Pulmonary artery endothelial cell (primary cell): ENCODE results near the gene CFAP65. TPM values are rescaled to one million over a fixed set of nuclear protein-coding genes. Genes with fewer than 3 reads are reported as not detected.

Experiments used
- DNase-seq: peaks from one replicate; pipeline ENCODE4 v3.0.0-alpha.2; 2011; ENCODE audit warnings: low read depth, low spot score
- total RNA-seq: library from RNA; depleted of rRNA; stranded (reverse); fragments of >200 nt; gene quantifications from 2 replicates; pipeline ENCODE4 v1.2.3, GENCODE V29; 2014

CFAP65 gene
- total RNA-seq, 1 donor from 2014 or later = under 0.01 TPM

DNA sequence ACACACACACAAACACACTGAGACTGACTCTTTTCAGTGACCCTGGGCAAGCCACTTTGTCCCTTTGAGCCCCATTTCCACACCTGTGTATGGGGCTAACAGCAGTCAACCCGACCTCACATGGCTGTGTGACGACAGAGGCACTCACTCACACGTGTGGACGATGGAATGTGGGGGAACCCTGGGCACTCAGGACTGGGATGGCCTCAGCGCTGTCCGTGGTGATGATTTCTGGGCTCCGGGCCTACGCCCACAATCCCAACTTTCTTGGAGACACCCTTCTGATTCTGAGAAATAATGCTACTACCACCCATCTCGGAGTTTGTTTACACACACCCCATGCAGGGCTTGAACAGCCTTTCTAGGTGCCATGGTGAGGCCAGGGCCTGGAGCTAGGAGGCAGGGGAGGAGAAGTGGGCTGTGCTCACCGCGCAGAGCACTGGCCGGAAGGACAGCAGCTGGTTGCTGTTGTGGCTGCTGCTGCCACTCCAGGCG, 49.6 kb downstream of the CFAP65 start:
- no peak for DNase-seq

DNA sequence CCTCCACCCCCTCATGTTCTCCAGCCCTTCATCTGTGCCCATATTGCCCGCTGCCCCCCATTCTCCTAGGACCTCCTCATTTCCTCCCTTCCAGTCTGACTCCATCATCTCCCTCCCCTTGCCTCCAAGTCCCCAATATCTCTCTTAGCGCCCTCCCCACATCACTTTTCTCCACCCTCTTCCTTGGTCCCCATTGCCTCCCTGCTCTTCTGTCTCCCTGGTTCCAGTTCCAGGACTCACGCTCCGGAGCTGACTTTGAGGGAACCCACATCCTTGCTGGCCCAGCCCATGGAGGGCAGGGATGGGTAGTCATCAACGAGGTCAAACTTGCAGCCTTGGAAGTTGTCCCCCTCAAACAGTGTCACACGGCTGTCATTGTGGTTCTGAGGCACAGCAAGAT, 50.7 kb downstream of the CFAP65 start:
- DNase-seq = no peak

DNA sequence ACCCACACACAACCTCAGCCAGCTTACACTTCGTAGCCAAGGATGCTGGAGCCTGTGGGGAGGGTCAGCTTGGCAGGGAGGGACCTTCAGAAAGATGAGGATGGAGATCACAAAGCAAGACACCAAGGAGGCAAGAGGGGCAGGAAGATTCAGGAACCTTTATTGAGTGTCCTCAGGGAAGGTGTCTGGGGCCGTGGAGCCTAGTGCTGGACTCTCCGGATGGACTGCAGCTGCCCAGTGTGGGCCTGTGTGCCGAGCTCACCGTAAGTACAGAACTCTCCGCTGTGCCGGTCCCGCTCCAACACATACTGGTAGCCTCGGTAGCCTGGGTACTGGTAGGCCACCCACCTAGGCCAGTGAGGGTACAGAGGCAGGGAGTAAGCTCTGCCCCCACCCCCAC, 51.3 kb downstream of the CFAP65 start:
- no peak for DNase-seq

GRCh38 chr2:218988650-218989049, 52.7 kb downstream of the CFAP65 start:
- no peak for DNase-seq

DNA sequence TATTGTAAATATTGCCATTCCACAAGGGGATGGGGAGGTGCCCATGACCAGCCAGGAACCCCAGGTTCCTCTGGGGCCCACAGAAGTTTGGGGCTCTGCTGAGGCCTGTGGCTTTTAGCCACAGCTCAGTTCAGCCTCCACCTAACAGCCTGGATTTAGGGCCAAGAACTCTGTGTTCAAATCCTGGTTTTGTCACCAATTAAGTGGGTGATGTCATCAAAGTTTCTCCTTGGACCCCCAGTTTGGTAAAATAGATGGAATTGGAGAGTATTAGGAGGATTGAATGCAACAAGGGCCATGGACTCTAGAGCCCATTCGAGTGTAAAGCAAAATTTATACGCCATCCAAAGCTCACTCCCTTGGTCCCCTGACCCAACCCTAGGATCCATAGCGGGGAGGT, 53.2 kb downstream of the CFAP65 start:
- no peak for DNase-seq

DNA sequence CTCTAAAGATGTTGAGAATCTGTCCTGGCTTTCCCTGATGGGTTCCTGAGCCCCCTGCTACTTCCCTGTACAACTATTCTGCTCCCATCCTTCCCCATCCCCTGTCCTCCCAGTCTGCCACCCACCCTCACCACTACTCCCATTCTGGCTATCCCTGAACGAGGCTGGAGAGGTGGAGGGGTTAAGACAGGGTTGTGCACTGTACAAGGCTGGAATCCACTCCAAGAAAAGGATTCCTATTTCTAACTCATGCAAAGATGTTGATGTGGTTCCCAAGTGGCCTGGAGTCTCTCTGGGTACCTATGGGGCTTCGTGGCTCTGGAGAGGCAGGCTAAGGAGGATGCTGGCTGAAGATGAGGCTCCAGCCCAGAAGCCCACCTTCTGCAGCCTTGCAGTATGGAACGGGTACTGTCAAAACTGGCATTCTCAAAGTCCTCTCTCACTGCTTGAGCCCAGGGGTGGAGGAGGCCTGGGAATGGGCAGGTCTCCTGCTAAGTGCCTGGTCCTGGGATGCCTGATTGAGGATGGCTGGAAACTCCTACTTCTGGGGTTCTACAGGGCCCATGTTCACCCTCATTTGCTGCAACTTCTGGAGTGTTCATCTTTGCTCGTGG, 55.1 kb downstream of the CFAP65 start:
- no peak for DNase-seq

DNA sequence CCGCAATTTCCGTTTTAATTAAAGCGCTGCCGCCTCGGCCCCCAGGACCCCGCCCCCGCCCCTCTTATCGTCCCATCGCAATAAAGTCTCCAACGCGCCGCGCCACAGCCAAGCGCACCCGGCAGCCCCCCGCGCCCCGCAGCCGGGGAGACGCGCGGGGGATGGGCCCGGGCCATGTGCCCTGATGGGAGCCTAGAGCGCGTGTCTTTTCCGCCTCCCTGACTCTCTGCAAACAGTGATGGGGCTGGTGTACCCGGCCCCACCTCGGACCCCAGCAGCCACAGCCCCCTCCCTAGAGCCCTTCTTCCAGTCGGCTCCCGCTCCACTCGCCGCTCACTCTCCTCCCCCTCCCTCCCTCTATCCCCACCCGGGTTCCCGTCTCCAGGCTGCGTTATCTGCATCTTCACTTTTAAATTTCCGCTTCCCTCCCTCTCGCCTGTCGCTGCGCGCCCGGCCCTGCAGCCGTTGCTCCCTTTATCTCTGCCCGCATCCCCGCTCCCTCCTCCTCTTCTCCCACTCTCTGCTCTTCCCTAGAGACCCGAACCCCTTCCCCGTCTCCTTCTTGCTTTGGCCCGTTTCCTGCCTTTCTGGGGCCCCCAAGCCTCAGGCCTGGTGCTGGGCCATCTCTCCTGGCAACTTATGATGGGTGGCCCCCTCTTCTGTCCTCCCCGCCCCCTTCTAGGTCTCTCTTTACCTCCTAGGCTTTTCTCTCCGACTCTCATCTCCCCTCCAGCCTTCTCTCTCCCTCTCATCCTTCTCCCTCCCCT, 55.8 kb downstream of the CFAP65 start:
- DNase-seq = no peak

- no peak for DNase-seq
Measured at GRCh38 chr2:218985021-218985324, 56.3 kb downstream of the CFAP65 start, which contains the start of gene FEV. Gene FEV (minus strand): TSS chr2:218985184. CDS start chr2:218985075, 109 bp downstream.

DNA sequence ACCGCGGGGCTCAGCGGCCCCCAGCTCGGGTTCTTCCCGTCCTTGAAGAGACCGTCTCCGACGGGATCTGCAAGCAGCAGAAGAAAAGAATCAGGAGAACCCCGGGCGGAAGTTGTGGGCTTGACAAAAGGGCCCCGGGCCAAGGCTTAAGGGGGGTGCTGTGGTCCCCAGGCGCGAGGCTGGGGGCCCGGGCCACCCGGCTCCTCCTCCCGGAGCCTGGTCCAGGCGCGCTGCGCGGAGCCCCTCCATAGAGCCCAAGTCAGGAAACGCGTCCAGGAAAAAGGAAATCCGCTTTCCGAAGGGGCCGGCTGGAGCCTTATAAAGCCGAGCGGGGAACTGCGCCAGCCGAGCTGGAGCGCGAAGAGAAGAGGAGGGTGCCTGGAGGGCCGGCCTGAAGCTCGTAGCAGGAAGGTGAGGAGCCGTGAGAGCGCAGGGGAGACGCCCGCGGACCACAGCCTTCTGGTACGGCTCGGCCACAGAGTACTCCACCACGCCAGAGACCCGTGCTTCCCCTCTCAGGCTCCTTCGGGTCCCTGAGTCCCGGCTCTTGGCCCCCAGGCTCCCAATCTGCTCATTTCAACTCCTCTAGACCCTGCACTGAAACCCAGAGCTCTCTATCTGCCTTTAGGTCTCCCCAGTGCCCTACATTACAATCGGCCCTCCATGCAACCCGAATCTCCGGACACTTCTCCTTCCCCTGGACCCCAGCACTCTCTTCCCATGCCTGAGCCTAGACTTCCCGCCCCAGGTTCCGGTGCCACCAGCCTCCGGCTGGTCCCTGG, 56.9 kb downstream of the CFAP65 start:
- DNase-seq = peak; percentile 30

GRCh38 chr2:218983934-218984238, 57.4 kb downstream of the CFAP65 start:
- DNase-seq = no peak

- DNase-seq = no peak
Measured at GRCh38 chr2:218983263-218983933, 57.9 kb downstream of the CFAP65 start.

GRCh38 chr2:218982586-218983262, 58.6 kb downstream of the CFAP65 start:
- no peak for DNase-seq

DNA sequence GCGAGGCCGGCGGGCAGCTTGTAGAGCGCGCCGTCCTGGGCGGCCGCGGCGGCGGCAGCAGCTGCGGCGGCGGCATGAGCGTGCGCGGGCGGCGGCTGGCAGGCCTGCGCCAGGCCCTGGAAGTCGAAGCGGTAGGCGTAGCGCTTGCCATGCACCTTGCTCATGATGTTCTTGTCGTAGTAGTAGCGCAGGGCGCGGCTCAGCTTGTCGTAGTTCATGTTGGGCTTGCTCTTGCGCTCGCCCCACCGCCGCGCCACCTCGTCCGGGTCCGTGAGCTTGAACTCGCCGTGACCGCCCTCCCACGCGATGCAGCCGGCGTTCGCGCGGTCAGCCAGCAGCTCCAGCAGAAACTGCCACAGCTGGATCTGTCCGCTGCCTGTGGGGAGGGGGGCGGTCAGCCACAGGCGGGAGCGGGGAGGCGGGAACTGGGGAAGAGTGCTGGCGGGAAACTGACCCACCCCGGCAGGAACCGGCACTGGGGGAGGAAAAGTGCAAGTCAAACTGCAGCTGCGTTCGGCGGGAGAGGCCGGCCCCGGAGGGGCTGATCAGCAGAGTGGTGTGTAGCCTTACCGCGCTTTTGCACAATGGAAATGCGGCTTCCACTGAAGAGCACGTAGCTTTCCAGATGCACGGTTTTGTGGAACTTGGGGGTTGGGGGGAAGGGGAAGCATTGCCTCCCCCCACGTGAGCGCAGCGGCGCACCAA, 59.3 kb downstream of the CFAP65 start:
- no peak for DNase-seq

GRCh38 chr2:218981390-218981880, 59.9 kb downstream of the CFAP65 start:
- no peak for DNase-seq

GRCh38 chr2:218980735-218981389, 60.5 kb downstream of the CFAP65 start:
- no peak for DNase-seq

GRCh38 chr2:218979846-218980734, 61.2 kb downstream of the CFAP65 start:
- DNase-seq = peak; percentile 32

- DNase-seq = no peak
Measured at GRCh38 chr2:218975060-218975777, 66.1 kb downstream of the CFAP65 start.

GRCh38 chr2:218970894-218971293, 70.4 kb downstream of the CFAP65 start:
- no peak for DNase-seq
